ENCODE measurements around the gene BTG1.

Gene BTG1

DNA sequence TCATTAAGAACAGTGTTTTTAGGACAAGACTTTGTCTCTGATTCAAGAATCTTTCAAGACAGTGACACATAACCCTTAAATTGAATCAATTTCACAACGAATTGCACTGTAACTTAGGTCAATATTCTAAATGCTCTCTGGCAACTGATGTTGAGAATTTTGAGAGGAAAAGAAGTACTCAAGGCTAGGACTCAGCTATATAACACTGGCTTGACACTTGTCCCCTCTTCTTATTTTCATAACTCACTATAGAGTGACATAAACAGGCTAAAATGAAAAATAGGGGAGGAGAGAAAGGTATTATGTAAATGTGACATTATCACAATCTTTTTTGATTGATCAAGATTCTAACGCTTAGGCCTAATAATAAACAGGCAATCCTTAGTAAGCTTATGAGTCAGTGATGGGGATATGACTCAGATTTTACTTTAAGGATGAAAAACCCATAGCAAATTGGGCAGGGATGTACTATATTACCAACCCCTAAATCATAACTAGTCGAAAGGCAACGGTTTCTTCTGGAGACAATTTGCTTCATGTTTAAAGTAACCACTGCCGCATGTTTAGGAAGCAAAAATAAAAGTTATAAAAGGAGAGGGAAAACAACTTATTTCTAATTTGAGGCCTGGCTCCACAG lies 10.9 kb downstream of the BTG1 start:
- ChIA-PET POLR2A (no interaction called here), CTCF (interaction anchor here (1.2 to 1.4 kb wide), 2 partner anchors 9 to 11 kb away, joined by 3 to 11 read pairs; partner anchors contain the start of gene BTG1)
- whole genome bisulfite sequencing (ENCODE audit: insufficient coverage): 100% methylated on average over 1 of the region's 5 CpGs
- Histone ChIP-seq H3K27me3 (replicated peaks in 2 of 5; ENCODE audit: control insufficient read depth in 4 of 5, insufficient read depth in 5 of 5, low read length in 4 of 5) (no peaks in the 10 kb centered on the region), H3K4me3 (ENCODE audit: control insufficient read depth in 1 of 7, extremely low read depth in 1 of 7, insufficient read depth in 4 of 7, low read depth in 2 of 7, low read length in 6 of 7) (no peak overlapping the region), H3K9me3 (ENCODE audit: control extremely low read depth in 1 of 5, control insufficient read depth in 4 of 5, insufficient read depth in 2 of 5, low read depth in 1 of 5, low read length in 4 of 5) (no peaks in the 10 kb centered on the region), H3K27ac (ENCODE audit: insufficient read depth in 1 of 2, low read depth in 1 of 2, low read length in 2 of 2, poor library complexity in 1 of 2, severe bottlenecking in 2 of 2) (peak overlapping the region in 1 of 2 experiments; percentile 3), H3K36me3 (ENCODE audit: control insufficient read depth in 4 of 4, insufficient read depth in 4 of 4, low read length in 3 of 4) (peaks cover 0 to 4% (median 2%) of the 10 kb centered on the region in 4 experiments), H3K4me1 (ENCODE audit: control extremely low read depth in 1 of 4, control insufficient read depth in 4 of 4, insufficient read depth in 4 of 4, low read length in 3 of 4) (peaks cover 13 to 37% (median 26%) of the 10 kb centered on the region in 4 experiments)
- DNase-seq: no peak

DNA sequence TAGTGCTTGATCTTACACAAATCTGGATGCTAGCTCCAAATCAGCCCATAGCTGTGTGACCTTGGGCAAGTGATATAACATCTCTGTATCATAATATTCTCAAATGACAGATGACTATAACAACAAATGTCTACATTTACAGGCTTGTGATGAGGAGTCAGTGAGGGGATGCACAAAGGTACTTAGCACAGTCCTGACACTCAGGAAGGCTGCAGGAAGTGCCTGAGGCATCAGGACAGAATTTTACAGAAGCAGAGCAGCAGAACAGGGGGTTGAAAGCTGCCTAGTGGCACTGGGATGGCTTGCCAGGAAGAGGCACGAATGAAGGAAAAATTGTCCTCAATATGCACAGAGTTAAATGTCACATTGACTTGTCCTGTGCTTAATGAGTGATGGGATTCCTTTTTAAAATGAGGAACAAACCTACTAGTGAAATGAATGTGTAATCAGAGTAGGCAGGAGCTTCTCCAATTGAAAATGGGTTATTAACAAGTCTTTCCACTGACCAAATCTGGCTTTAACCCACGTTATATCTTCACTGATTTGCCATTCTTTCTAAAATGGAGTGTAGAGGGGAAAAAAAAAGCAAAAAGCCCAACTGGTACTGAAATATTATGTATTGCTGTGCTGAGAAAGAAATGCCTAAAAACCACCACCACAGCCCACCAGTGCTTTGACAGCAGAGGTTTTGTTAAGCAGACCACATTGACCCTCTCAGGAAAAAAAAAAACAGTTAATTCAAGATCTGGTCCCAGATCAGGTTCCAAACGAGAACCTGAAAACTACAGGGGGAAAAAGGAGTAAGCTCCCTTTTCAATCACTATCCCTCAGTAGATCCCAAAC lies 11.6 kb downstream of the BTG1 start:
- DNase-seq: peak in 2 of 3 donors; percentile 46 to 60
- H3K27me3 ChIP-seq (replicated peaks in 2 of 5; ENCODE audit: control insufficient read depth in 4 of 5, insufficient read depth in 5 of 5, low read length in 4 of 5): no peaks in the 10 kb centered on the region
- WGBS (ENCODE audit: insufficient coverage): 30% methylated on average over 2 of the region's 3 CpGs
- H3K36me3 ChIP-seq (ENCODE audit: control insufficient read depth in 4 of 4, insufficient read depth in 4 of 4, low read length in 3 of 4): peaks cover 0 to 5% (median 0%) of the 10 kb centered on the region in 4 experiments
- H3K9me3 ChIP-seq (ENCODE audit: control extremely low read depth in 1 of 5, control insufficient read depth in 4 of 5, insufficient read depth in 2 of 5, low read depth in 1 of 5, low read length in 4 of 5): no peaks in the 10 kb centered on the region
- peak overlapping the region in 1 of 7 experiments; percentile 5 for H3K4me3 ChIP-seq (ENCODE audit: control insufficient read depth in 1 of 7, extremely low read depth in 1 of 7, insufficient read depth in 4 of 7, low read depth in 2 of 7, low read length in 6 of 7)
- ChIA-PET POLR2A (interaction anchor here (1.0 to 1.3 kb wide), 2 partner anchors 9 to 12 kb away, joined by 3 read pairs; partner anchors contain the start of gene BTG1), CTCF (interaction anchor here (1.2 to 1.4 kb wide), 2 partner anchors 10 to 12 kb away, joined by 3 to 11 read pairs; partner anchors contain the start of gene BTG1)
- peaks cover 10 to 35% (median 25%) of the 10 kb centered on the region in 4 experiments for H3K4me1 ChIP-seq (ENCODE audit: control extremely low read depth in 1 of 4, control insufficient read depth in 4 of 4, insufficient read depth in 4 of 4, low read length in 3 of 4)
- peak overlapping the region in 1 of 2 experiments; percentile 3 for H3K27ac ChIP-seq (ENCODE audit: insufficient read depth in 1 of 2, low read depth in 1 of 2, low read length in 2 of 2, poor library complexity in 1 of 2, severe bottlenecking in 2 of 2)

DNA sequence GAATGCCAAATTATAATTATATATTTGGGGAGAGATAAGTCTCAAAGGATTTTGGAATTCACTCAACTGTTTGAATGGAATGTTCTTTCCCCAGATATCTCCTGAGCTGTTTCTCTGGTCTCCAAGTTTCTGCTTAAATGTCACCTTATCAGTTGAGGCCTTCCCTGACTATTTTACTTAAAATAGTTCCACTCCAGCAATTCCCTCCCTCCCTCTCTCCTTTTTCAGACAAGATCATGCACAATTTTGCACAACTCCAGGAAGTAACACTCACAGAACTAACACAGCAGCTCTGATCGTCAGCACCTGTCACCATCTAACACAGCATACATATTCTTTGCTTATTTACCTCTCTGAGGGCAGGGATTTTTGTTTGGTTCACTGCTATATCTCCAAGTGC lies 12.5 kb downstream of the BTG1 start:
- ChIA-PET POLR2A (interaction anchor here (1.0 to 1.3 kb wide), 2 partner anchors 10 to 12 kb away, joined by 3 read pairs; partner anchors contain the start of gene BTG1), CTCF (interaction anchor here (1.4 kb wide), 1 partner anchor 11 kb away, joined by 11 read pairs; no protein-coding TSS in a partner anchor)
- WGBS (ENCODE audit: insufficient coverage): no CpG with 5 or more reads among the region's 1 CpG
- H3K4me1 ChIP-seq (ENCODE audit: control extremely low read depth in 1 of 4, control insufficient read depth in 4 of 4, insufficient read depth in 4 of 4, low read length in 3 of 4): peaks cover 10 to 35% (median 24%) of the 10 kb centered on the region in 4 experiments
- DNase-seq: no peak
- peak overlapping the region in 1 of 7 experiments; percentile 13 for H3K4me3 ChIP-seq (ENCODE audit: control insufficient read depth in 1 of 7, extremely low read depth in 1 of 7, insufficient read depth in 4 of 7, low read depth in 2 of 7, low read length in 6 of 7)
- H3K36me3 ChIP-seq (ENCODE audit: control insufficient read depth in 4 of 4, insufficient read depth in 4 of 4, low read length in 3 of 4): peaks cover 0 to 5% (median 0%) of the 10 kb centered on the region in 4 experiments
- H3K27ac ChIP-seq (ENCODE audit: insufficient read depth in 1 of 2, low read depth in 1 of 2, low read length in 2 of 2, poor library complexity in 1 of 2, severe bottlenecking in 2 of 2): no peak overlapping the region
- H3K27me3 ChIP-seq (replicated peaks in 2 of 5; ENCODE audit: control insufficient read depth in 4 of 5, insufficient read depth in 5 of 5, low read length in 4 of 5): no peaks in the 10 kb centered on the region
- H3K9me3 ChIP-seq (ENCODE audit: control extremely low read depth in 1 of 5, control insufficient read depth in 4 of 5, insufficient read depth in 2 of 5, low read depth in 1 of 5, low read length in 4 of 5): peaks cover 0 to 1% (median 0%) of the 10 kb centered on the region in 5 experiments

DNA sequence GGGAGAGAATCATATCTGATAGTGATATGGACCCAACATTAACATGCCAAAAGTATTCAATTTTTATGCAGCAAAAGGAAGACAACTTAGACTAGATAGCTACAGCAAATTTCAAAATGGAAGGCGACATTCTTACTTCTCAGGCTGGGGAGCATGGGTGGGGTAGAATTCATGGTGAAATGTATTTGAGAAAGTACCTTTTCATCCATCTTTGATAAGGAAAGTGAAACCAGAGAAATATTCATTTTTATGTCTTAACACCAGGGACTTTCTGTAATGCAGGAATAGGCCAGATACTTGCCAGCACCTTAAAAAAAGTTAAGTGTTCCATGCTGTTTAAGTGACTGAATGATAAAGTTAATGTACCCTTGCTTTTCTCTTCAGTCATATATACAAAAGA lies 13.4 kb downstream of the BTG1 start:
- whole genome bisulfite sequencing (ENCODE audit: insufficient coverage): 100% methylated on average over 1 of the region's 1 CpG
- Histone ChIP-seq H3K4me1 (ENCODE audit: control extremely low read depth in 1 of 4, control insufficient read depth in 4 of 4, insufficient read depth in 4 of 4, low read length in 3 of 4) (peaks cover 10 to 29% (median 22%) of the 10 kb centered on the region in 4 experiments), H3K27me3 (replicated peaks in 2 of 5; ENCODE audit: control insufficient read depth in 4 of 5, insufficient read depth in 5 of 5, low read length in 4 of 5) (no peaks in the 10 kb centered on the region), H3K4me3 (ENCODE audit: control insufficient read depth in 1 of 7, extremely low read depth in 1 of 7, insufficient read depth in 4 of 7, low read depth in 2 of 7, low read length in 6 of 7) (peak overlapping the region in 1 of 7 experiments; percentile 16), H3K36me3 (ENCODE audit: control insufficient read depth in 4 of 4, insufficient read depth in 4 of 4, low read length in 3 of 4) (peaks cover 0 to 5% (median 0%) of the 10 kb centered on the region in 4 experiments), H3K27ac (ENCODE audit: insufficient read depth in 1 of 2, low read depth in 1 of 2, low read length in 2 of 2, poor library complexity in 1 of 2, severe bottlenecking in 2 of 2) (peak overlapping the region in 1 of 2 experiments; percentile 37), H3K9me3 (ENCODE audit: control extremely low read depth in 1 of 5, control insufficient read depth in 4 of 5, insufficient read depth in 2 of 5, low read depth in 1 of 5, low read length in 4 of 5) (peaks cover 0 to 1% (median 0%) of the 10 kb centered on the region in 5 experiments)
- POLR2A ChIA-PET: no interaction called here
- CTCF ChIA-PET: no interaction called here
- peak in 2 of 3 donors; percentile 52 to 57 for DNase-seq

DNA sequence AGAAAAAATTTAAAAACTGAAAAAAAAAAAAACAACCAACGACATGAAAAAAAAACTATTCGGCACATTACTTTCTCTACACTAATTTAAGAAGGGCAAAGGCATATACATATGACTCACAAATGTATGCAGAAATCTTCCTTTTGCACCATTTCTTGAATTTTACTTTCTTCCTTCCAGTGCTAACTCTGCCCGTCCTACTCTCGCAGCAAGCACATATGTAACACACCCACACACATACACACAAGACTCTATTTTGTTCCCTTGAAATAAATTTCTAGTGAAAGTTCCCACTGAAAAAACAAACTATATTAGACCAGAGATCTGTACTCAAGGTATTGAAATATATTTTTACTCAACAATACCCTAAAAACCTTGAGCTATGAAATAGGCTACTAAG lies 14.6 kb downstream of the BTG1 start:
- peaks cover 0 to 1% (median 0%) of the 10 kb centered on the region in 5 experiments for H3K9me3 ChIP-seq (ENCODE audit: control extremely low read depth in 1 of 5, control insufficient read depth in 4 of 5, insufficient read depth in 2 of 5, low read depth in 1 of 5, low read length in 4 of 5)
- ChIA-PET CTCF (interaction anchor here (1.5 kb wide), 1 partner anchor 437 kb away, joined by 3 read pairs; no protein-coding TSS in a partner anchor), POLR2A (no interaction called here)
- no peak overlapping the region for H3K4me3 ChIP-seq (ENCODE audit: control insufficient read depth in 1 of 7, extremely low read depth in 1 of 7, insufficient read depth in 4 of 7, low read depth in 2 of 7, low read length in 6 of 7)
- peaks cover 0 to 5% (median 0%) of the 10 kb centered on the region in 4 experiments for H3K36me3 ChIP-seq (ENCODE audit: control insufficient read depth in 4 of 4, insufficient read depth in 4 of 4, low read length in 3 of 4)
- H3K4me1 ChIP-seq (ENCODE audit: control extremely low read depth in 1 of 4, control insufficient read depth in 4 of 4, insufficient read depth in 4 of 4, low read length in 3 of 4): peaks cover 10 to 26% (median 18%) of the 10 kb centered on the region in 4 experiments
- no peak overlapping the region for H3K27ac ChIP-seq (ENCODE audit: insufficient read depth in 1 of 2, low read depth in 1 of 2, low read length in 2 of 2, poor library complexity in 1 of 2, severe bottlenecking in 2 of 2)
- no peaks in the 10 kb centered on the region for H3K27me3 ChIP-seq (replicated peaks in 2 of 5; ENCODE audit: control insufficient read depth in 4 of 5, insufficient read depth in 5 of 5, low read length in 4 of 5)
- no peak for DNase-seq
- 100% methylated on average over 2 of the region's 4 CpGs for WGBS (ENCODE audit: insufficient coverage)

DNA sequence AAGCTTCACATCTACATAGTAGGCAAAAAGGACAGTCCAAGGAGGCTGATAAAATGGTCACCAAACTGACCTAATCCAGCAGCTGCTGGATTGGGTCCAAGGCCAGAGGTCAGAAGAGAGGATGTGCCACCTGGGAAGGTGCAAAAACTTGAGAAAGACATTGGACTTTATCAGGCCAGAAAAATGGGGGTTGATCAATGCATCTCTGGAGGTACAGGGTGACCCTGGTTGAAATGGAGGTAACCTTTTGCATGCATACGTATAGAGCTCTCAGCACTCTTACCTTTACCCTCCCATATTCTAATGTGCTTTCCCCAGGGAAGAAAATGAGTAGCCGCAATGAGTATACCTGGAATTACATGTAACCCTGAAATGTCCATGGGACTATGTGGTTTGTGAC lies 16.0 kb downstream of the BTG1 start:
- Histone ChIP-seq H3K27ac (ENCODE audit: insufficient read depth in 1 of 2, low read depth in 1 of 2, low read length in 2 of 2, poor library complexity in 1 of 2, severe bottlenecking in 2 of 2) (no peak overlapping the region), H3K4me1 (ENCODE audit: control extremely low read depth in 1 of 4, control insufficient read depth in 4 of 4, insufficient read depth in 4 of 4, low read length in 3 of 4) (peaks cover 10 to 27% (median 20%) of the 10 kb centered on the region in 4 experiments), H3K9me3 (ENCODE audit: control extremely low read depth in 1 of 5, control insufficient read depth in 4 of 5, insufficient read depth in 2 of 5, low read depth in 1 of 5, low read length in 4 of 5) (peaks cover 0 to 1% (median 0%) of the 10 kb centered on the region in 5 experiments), H3K27me3 (replicated peaks in 2 of 5; ENCODE audit: control insufficient read depth in 4 of 5, insufficient read depth in 5 of 5, low read length in 4 of 5) (no peaks in the 10 kb centered on the region), H3K4me3 (ENCODE audit: control insufficient read depth in 1 of 7, extremely low read depth in 1 of 7, insufficient read depth in 4 of 7, low read depth in 2 of 7, low read length in 6 of 7) (no peak overlapping the region), H3K36me3 (ENCODE audit: control insufficient read depth in 4 of 4, insufficient read depth in 4 of 4, low read length in 3 of 4) (peaks cover 0 to 5% (median 0%) of the 10 kb centered on the region in 4 experiments)
- no CpG with 5 or more reads among the region's 2 CpGs for WGBS (ENCODE audit: insufficient coverage)
- ChIA-PET CTCF (no interaction called here), POLR2A (no interaction called here)
- DNase-seq: no peak
